ENCODE measurements around the gene ERCC3.
A peak's percentile ranks its signal among the peaks of the same experiment; 100 is the strongest.
"Not testable (repeated sequence)": the region's sequence is repeated elsewhere in the genome, so short reads cannot be mapped to it uniquely, and the experiment has no call there.

Gene ERCC3

GRCh38 chr2:127279781-127280180 lies 14.2 kb downstream of the ERCC3 start:
- no peak for DNase-seq (ENCODE audit: low spot score)

DNA sequence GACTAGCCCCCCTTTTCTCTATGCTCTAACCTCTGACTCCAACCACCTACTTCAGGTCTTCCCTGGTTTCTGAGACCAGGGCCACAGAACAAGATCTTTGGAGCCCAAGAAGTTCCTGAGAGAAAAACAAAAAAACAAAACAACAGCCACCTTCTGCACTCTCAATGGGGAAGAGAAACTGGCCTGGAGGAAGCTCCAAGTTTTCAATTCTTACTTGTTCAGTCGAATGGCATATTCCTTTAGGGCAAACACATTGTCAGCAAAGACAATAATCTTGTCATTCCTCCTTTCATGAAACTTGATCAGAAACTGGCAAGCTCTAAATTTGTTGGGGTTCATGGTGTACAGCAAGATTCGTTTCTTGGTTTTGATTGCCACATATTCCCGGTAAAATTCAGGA lies 15.0 kb downstream of the ERCC3 start:
- no peak for DNase-seq (ENCODE audit: low spot score)

DNA sequence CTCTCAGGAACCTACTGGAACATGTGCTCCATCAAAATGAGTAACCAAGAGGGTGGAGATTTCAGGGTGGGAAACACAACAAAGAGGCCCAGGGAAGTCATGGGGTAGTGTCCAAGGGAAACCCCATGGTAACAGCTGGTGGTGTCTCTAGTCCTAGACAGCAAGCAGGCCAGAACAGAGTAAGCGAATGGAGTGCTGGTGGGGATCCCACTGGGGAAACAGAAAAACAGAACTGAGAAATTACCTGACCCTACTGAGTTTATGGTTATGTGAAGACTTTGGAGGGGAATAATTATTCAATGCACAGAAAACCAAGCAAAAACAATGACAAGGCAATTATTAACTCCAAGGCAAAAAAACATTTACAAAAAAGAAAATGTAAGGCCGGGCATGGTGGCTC lies 16.9 kb downstream of the ERCC3 start:
- no peak for DNase-seq (ENCODE audit: low spot score)

DNA sequence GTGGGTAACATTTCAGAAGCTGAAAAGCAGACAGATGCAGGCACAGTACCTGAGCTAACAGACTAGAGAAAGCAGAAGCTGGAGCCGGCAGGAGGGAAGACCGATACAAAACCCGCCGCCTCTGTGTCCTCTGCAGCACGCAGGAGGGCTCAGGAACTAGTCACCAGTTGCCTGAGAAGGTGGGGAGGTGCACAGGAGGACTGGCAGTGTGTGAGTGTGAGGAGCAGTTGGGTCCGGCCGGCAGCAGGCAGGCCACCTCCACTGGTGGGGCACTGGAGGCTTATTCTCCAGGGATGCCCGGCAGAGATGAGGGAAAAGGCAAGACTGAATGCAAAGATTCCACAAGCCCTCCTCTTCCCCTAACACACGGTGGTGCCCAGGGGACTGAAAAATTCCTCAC lies 18.2 kb downstream of the ERCC3 start:
- DNase-seq (ENCODE audit: low spot score) = no peak

GRCh38 chr2:127275356-127275755 lies 18.6 kb downstream of the ERCC3 start:
- DNase-seq (ENCODE audit: low spot score) = no peak

DNA sequence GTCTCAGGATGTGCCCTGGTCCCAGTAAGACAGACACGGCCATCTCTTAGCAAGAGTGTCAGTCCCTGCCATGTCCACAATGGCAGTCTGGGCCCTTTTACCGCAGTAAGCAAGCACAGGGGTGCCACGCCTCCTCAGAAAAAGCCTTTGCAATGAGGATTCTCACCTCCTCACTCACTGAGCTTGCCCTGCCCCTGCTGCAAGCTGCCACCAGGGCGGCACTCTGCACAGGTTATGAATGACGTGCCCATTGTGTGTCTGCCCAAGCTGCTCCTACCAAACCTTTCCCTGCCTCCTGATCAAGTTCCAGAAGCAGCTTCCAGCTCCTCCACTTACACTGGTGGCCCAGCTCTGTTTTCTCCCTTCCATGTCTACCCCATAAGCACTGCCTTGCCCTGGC lies 23.3 kb downstream of the ERCC3 start:
- no peak for DNase-seq (ENCODE audit: low spot score)

- DNase-seq (ENCODE audit: low spot score) = no peak
Measured at GRCh38 chr2:127261804-127262406, 32.0 kb downstream of the ERCC3 start.

DNA sequence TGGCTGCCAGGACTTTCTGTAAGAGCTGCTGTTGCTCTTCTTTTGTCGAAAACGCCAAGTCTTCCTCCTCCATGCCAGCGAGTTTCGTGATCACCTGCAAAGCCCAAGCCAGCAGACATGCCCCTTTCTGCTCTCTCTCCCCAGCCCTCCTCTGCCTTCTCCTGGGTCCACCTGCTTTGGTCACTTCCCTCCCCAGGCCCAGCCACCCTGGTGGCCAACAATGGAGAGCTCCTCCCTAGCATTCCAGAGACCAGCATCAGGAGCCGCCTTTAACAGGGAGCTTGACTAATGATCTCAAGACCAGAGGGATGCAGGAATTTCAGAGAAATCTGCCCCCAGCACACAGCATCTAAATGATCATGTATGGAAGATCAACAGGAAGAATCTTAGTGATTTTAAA lies 34.6 kb downstream of the ERCC3 start:
- DNase-seq (ENCODE audit: low spot score) = no peak

DNA sequence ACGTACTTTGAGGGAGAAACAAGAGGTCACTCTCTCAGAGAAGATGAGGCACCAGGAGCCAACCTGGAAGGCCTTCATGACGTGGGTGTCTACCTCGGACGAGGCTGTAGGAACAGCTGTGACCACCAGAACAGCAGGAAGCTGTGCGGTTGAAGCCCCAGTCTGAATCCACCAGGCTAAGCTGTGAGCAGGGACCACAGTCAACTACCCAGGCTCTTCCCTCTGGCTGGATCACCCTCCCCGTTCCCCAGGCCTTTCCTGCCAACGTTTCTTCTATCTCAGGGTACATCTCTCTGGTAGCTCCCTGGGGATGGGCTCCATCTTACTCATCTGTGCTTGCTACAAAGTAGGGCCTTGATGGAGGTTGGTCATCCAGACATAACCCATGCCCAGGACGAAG lies 37.1 kb downstream of the ERCC3 start:
- DNase-seq (ENCODE audit: low spot score) = no peak

DNA sequence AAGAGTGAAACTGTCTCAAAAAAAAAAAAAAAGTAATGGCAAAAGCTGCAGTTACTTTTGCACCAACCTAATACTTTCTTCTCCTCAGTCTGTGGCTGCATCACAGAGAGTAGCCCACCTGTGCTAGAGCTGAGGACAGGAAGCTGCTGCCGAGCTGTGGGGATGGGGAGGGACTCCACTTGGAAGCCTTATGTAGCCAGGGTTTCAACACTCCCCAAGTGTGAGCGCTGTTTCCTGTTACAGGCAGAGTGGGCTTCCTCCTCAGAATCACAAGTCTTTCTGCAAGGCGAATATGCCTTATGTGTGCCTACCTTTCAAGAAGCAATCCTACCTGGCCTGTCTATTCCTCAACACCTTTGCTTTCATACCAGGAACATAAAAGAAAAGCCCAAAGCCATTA lies 37.6 kb downstream of the ERCC3 start:
- no peak for DNase-seq (ENCODE audit: low spot score)

GRCh38 chr2:127255721-127256120 lies 38.2 kb downstream of the ERCC3 start:
- no peak for DNase-seq (ENCODE audit: low spot score)

- no peak for DNase-seq (ENCODE audit: low spot score)
Measured at GRCh38 chr2:127255146-127255545, 38.8 kb downstream of the ERCC3 start.

DNA sequence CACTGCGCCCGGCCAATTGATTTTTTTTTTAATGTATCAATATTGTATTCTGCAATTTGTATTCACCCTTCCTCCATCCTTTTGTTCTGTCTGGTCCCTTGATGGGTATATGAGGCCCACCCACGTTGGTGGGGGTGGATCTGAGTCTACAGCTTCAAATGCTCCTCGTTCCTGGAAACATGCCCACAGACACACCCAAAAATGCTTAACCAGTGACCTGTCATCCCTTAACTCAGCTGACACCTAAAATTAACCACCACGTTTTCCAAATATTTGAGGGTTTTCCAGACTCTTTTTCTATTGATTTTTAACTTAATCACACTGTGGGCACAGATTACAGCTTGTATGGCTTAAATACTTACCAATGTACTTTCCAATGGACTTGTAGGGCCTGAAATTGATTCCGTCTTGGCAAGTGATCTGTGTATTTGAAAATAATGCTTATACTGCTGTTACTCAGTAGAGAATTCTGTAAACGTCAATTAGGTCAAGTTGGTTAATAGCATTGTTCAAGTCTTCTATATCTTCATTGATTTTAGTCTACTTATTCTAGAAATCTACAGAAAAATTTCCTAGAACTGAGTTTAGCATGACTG lies 39.5 kb downstream of the ERCC3 start:
- peak; percentile 12 for DNase-seq (ENCODE audit: low spot score)

DNA sequence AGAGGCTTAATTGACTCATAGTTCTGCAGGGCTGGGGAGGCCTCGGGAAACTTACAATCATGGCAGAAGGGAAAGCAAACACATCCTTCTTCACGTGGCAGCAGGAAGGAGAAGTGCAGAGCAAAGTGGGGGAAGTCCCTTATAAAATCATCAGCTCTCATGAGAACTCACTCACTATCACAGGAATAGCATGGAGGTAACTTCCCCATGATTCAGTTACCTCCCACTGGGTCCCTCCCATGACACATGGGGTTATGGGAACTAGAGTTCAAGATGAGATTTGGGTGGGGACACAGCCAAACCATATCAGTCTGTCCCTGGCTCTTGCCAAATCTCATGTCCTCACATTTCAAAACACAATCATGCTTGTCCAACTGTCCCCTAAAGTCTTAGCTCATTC lies 52.8 kb downstream of the ERCC3 start:
- DNase-seq (ENCODE audit: low spot score) = not testable (repeated sequence)

GRCh38 chr2:127239395-127239794 lies 54.5 kb downstream of the ERCC3 start:
- no peak for DNase-seq (ENCODE audit: low spot score)

- DNase-seq (ENCODE audit: low spot score) = not testable (repeated sequence)
Measured at GRCh38 chr2:127237768-127238167, 56.2 kb downstream of the ERCC3 start.

GRCh38 chr2:127235082-127235702 lies 58.8 kb downstream of the ERCC3 start:
- no peak for DNase-seq (ENCODE audit: low spot score)

DNA sequence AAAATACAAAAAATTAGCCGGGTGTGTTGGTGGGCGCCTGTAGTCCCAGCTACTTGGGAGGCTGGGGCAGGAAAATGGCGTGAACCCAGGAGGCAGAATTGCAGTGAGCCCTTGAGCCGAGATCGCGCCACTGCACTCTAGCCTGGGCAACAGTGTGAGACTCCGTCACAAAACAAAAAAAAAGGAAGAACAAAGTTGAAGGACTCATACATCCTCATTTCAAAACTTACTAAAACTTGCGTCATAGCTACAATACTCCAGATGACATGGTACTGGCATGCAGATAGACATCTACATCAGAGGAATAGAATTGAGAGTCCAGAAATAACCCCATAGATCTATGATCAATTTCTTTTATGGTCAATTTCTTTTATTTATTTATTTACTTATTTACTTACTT lies 60.2 kb downstream of the ERCC3 start:
- no peak for DNase-seq (ENCODE audit: low spot score)

DNA sequence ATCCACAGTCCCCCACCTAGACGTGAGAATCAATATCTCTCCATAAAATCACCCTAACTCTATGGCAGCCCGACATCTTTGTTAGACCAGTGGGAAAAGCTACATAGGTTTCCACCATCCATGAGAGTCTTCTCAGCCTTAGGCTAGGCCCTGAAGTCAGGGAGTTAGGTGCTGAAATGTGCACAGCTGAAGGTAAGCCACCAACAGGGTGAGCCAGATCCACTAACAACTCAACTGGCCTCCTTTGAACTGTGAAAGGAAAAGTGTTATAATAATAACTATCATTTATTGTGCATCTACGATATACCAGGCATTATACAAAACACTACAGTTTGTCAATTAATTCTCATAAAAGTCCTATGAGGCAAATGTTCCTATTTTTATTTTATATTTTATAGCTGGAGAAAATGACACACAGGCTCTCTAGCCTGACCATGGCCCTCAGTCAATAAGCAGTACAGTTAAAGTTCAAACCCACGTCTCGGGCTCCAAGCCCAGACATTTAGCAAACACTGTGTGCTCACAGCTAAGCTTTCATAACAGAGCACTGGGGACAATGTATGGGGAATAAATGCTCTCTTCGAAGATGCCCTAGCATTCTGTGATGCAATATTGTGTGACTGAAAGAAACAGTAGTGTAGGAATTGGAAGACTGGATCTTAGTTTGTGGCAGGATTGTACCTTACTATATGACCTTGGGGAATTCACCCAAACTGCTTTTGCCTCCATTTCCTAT lies 62.6 kb downstream of the ERCC3 start:
- no peak for DNase-seq (ENCODE audit: low spot score)

GRCh38 chr2:127229555-127229954 lies 64.4 kb downstream of the ERCC3 start:
- DNase-seq (ENCODE audit: low spot score) = no peak

GRCh38 chr2:127228102-127228501 lies 65.8 kb downstream of the ERCC3 start:
- DNase-seq (ENCODE audit: low spot score) = no peak

- not testable (repeated sequence) for DNase-seq (ENCODE audit: low spot score)
Measured at GRCh38 chr2:127227264-127227660, 66.7 kb downstream of the ERCC3 start.
